ENCODE data around the gene MRPL37.

DNA sequence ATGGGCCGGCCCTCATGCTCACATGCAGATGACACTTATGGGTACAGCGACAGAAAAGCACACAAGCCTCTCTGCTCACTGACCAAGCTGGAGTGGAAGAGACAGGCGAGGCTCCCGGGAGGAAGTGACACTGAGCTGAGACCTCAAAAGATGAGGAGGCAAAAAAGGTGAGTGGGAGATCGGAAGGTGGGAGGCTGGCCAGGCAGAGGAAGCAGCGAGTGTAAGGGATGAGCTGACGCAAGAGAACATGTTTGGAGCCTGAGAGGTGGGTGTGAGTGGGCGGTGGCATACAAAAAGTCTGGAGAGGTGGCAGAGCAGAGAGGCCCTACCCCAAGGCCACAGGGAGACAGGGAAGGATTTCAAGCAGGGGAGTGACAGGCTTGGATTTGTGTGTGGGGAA lies 29.0 kb upstream of the MRPL37 start:
- no peak for TF ChIP-seq ARNTL (CRISPR knock-in tag; IDR thresholded peaks at IDR 0.05; ENCODE audit: borderline replicate concordance, low read depth)
- TF ChIP-seq, protein P1, sequence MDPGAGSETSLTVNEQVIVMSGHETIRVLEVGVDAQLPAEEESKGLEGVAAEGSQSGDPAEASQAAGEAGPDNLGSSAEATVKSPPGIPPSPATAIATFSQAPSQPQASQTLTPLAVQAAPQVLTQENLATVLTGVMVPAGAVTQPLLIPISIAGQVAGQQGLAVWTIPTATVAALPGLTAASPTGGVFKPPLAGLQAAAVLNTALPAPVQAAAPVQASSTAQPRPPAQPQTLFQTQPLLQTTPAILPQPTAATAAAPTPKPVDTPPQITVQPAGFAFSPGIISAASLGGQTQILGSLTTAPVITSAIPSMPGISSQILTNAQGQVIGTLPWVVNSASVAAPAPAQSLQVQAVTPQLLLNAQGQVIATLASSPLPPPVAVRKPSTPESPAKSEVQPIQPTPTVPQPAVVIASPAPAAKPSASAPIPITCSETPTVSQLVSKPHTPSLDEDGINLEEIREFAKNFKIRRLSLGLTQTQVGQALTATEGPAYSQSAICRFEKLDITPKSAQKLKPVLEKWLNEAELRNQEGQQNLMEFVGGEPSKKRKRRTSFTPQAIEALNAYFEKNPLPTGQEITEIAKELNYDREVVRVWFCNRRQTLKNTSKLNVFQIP (CRISPR knock-in tag; IDR thresholded peaks at IDR 0.05; ENCODE audit: borderline replicate concordance, low read depth), result no peak
- no peak for TF ChIP-seq RARB (CRISPR knock-in tag; IDR thresholded peaks at IDR 0.05)
- no peak for TF ChIP-seq ZFP30 (CRISPR knock-in tag; IDR thresholded peaks at IDR 0.05)
- no peak for TF ChIP-seq CSDC2 (CRISPR knock-in tag; IDR thresholded peaks at IDR 0.05)
- no peak for TF ChIP-seq ESRRG (CRISPR knock-in tag; IDR thresholded peaks at IDR 0.05)
- no peak for TF ChIP-seq PPARA (CRISPR knock-in tag; IDR thresholded peaks at IDR 0.05; ENCODE audit: borderline replicate concordance)
- TF ChIP-seq, protein P2, sequence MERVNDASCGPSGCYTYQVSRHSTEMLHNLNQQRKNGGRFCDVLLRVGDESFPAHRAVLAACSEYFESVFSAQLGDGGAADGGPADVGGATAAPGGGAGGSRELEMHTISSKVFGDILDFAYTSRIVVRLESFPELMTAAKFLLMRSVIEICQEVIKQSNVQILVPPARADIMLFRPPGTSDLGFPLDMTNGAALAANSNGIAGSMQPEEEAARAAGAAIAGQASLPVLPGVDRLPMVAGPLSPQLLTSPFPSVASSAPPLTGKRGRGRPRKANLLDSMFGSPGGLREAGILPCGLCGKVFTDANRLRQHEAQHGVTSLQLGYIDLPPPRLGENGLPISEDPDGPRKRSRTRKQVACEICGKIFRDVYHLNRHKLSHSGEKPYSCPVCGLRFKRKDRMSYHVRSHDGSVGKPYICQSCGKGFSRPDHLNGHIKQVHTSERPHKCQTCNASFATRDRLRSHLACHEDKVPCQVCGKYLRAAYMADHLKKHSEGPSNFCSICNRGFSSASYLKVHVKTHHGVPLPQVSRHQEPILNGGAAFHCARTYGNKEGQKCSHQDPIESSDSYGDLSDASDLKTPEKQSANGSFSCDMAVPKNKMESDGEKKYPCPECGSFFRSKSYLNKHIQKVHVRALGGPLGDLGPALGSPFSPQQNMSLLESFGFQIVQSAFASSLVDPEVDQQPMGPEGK (CRISPR knock-in tag; IDR thresholded peaks at IDR 0.05; ENCODE audit: borderline replicate concordance), result no peak
- TF ChIP-seq, protein P3, sequence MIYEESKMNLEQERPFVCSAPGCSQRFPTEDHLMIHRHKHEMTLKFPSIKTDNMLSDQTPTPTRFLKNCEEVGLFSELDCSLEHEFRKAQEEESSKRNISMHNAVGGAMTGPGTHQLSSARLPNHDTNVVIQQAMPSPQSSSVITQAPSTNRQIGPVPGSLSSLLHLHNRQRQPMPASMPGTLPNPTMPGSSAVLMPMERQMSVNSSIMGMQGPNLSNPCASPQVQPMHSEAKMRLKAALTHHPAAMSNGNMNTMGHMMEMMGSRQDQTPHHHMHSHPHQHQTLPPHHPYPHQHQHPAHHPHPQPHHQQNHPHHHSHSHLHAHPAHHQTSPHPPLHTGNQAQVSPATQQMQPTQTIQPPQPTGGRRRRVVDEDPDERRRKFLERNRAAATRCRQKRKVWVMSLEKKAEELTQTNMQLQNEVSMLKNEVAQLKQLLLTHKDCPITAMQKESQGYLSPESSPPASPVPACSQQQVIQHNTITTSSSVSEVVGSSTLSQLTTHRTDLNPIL (CRISPR knock-in tag; IDR thresholded peaks at IDR 0.05; ENCODE audit: low read depth), result no peak
- TF ChIP-seq ZNF8 (CRISPR knock-in tag; IDR thresholded peaks at IDR 0.05), result no peak
- no peak for TF ChIP-seq ZNF70 (CRISPR knock-in tag; IDR thresholded peaks at IDR 0.05)
- no peak for TF ChIP-seq ZC3H10 (CRISPR knock-in tag; IDR thresholded peaks at IDR 0.05)
